ENCODE data around the gene ANTXR2.

Gene ANTXR2

GRCh38 chr4:79983431-79983830 lies 89.6 kb downstream of the ANTXR2 start:
- Mint-ChIP-seq H3K9me3 (peaks cover 16% of the 10 kb centered on the region), H3K4me3 (no peak overlapping the region), H3K36me3 (ENCODE audit: low read depth) (peaks cover 37% of the 10 kb centered on the region), H3K27ac (no peak overlapping the region), H3K4me1 (peaks cover 11% of the 10 kb centered on the region), H3K27me3 (ENCODE audit: low read depth, poor library complexity) (no peaks in the 10 kb centered on the region)
- TF ChIP-seq CTCF (IDR thresholded peaks at IDR 0.05) = no peak
- no peak for DNase-seq

GRCh38 chr4:79982601-79983322 lies 90.3 kb downstream of the ANTXR2 start:
- DNase-seq = no peak
- Mint-ChIP-seq H3K27ac (no peak overlapping the region), H3K9me3 (peaks cover 12% of the 10 kb centered on the region), H3K36me3 (ENCODE audit: low read depth) (peaks cover 39% of the 10 kb centered on the region), H3K4me3 (no peak overlapping the region), H3K27me3 (ENCODE audit: low read depth, poor library complexity) (no peaks in the 10 kb centered on the region), H3K4me1 (peaks cover 9% of the 10 kb centered on the region)
- no peak for TF ChIP-seq CTCF (IDR thresholded peaks at IDR 0.05)

GRCh38 chr4:79980448-79980847 lies 92.6 kb downstream of the ANTXR2 start:
- Mint-ChIP-seq H3K4me3 (no peak overlapping the region), H3K4me1 (no peaks in the 10 kb centered on the region), H3K27me3 (ENCODE audit: low read depth, poor library complexity) (peaks cover 4% of the 10 kb centered on the region), H3K36me3 (ENCODE audit: low read depth) (peaks cover 46% of the 10 kb centered on the region), H3K27ac (no peak overlapping the region), H3K9me3 (no peaks in the 10 kb centered on the region)
- DNase-seq = no peak
- no peak for TF ChIP-seq CTCF (IDR thresholded peaks at IDR 0.05)

- H3K27ac Mint-ChIP-seq = no peak overlapping the region
- TF ChIP-seq CTCF (IDR thresholded peaks at IDR 0.05) = no peak
- H3K27me3 Mint-ChIP-seq (ENCODE audit: low read depth, poor library complexity) = peaks cover 4% of the 10 kb centered on the region
- H3K4me1 Mint-ChIP-seq = no peaks in the 10 kb centered on the region
- H3K4me3 Mint-ChIP-seq = no peak overlapping the region
- peaks cover 51% of the 10 kb centered on the region for H3K36me3 Mint-ChIP-seq (ENCODE audit: low read depth)
- no peaks in the 10 kb centered on the region for H3K9me3 Mint-ChIP-seq
- no peak for DNase-seq
Observed at GRCh38 chr4:79979785-79980437, 93.1 kb downstream of the ANTXR2 start.

GRCh38 chr4:79977131-79977840 lies 95.7 kb downstream of the ANTXR2 start:
- TF ChIP-seq CTCF (IDR thresholded peaks at IDR 0.05) = no peak
- H3K27ac Mint-ChIP-seq = no peak overlapping the region
- H3K27me3 Mint-ChIP-seq (ENCODE audit: low read depth, poor library complexity) = peaks cover 4% of the 10 kb centered on the region
- no peak for DNase-seq
- peaks cover 4% of the 10 kb centered on the region for H3K9me3 Mint-ChIP-seq
- no peaks in the 10 kb centered on the region for H3K4me1 Mint-ChIP-seq
- H3K4me3 Mint-ChIP-seq = no peak overlapping the region
- H3K36me3 Mint-ChIP-seq (ENCODE audit: low read depth) = peaks cover 61% of the 10 kb centered on the region

Measured in nephron progenitor cell (in vitro differentiated cells).